ENCODE data around the gene FGF8.

The FGF8 gene

DNA sequence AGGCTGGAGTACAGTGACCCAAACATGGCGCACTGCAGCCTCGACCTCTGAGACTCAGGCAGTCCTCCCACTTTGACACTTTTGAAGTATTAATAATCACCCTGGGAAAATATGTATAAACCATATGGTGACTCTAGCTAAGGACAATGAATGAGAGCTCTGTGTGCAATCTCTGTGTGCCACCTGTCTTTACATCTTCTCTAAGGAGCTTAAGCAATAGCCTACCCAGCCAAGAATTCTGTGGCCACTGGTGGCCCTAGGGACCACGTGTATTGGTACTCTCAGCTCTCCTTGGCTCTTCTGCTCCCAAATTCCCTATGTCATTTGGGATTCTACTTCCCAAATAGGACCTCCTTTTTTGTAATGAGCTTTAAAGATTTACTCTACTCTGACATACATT, 23.7 kb downstream of the FGF8 start:
- no peak overlapping the region for H3K4me3 ChIP-seq (replicated peaks in 1 of 2; ENCODE audit: low read depth in 2 of 2, low read length in 2 of 2)
- TF ChIP-seq, protein P1, sequence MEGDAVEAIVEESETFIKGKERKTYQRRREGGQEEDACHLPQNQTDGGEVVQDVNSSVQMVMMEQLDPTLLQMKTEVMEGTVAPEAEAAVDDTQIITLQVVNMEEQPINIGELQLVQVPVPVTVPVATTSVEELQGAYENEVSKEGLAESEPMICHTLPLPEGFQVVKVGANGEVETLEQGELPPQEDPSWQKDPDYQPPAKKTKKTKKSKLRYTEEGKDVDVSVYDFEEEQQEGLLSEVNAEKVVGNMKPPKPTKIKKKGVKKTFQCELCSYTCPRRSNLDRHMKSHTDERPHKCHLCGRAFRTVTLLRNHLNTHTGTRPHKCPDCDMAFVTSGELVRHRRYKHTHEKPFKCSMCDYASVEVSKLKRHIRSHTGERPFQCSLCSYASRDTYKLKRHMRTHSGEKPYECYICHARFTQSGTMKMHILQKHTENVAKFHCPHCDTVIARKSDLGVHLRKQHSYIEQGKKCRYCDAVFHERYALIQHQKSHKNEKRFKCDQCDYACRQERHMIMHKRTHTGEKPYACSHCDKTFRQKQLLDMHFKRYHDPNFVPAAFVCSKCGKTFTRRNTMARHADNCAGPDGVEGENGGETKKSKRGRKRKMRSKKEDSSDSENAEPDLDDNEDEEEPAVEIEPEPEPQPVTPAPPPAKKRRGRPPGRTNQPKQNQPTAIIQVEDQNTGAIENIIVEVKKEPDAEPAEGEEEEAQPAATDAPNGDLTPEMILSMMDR (IDR thresholded peaks at IDR 0.05; ENCODE audit: low read depth, low read length): no peak
- DNase-seq (ENCODE audit: low read depth in 2 of 2): no peak

DNA sequence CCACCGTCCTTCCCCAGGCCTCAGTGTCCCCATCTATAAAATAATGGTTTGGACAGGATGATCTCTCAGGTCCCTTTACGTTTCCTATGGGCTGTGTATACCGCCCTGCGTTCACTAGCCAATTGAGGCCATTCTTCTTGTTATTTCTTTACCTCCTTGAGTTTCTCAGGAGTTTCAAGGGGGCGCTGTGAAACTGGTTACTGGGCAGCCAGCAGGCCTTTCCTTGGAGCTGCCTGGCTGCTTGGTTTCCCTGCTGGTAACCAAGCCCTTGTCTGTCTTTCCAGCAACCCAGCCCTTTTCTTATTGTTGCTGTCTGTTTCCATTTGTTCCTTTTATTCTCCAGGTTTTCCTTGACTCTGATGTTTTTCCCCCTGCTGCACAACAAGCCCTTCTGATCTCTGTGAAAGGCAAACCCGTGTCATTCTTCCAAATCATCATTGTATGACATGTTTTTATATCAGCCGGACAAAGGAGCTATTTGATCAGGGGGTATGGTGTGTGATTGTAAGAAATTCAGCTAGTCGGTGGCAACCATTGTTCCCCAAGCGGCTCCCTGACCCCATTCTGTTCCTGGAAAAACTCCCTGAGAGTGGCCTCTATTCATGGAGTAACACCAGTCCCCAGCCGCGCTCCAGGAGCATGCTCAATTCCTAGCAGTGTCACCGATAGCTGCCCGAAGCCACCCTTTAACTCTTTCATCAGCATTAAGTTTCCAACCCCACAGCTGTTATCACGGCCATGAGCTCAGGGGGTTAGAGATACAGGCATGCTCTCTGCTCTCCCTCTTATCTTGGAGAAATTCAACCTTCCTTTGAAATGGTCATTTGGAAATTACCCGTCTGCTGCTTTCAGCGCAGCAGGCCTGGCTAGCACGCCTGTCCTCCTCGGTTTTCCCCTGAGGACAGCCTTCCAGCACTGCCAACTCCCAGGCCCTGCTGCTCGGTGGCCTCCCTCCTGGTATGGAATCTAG, 26.6 kb downstream of the FGF8 start:
- H3K4me3 ChIP-seq (replicated peaks in 1 of 2; ENCODE audit: low read depth in 2 of 2, low read length in 2 of 2): no peak overlapping the region
- TF ChIP-seq, protein P1 (IDR thresholded peaks at IDR 0.05; ENCODE audit: low read depth, low read length): no peak
- DNase-seq (ENCODE audit: low read depth in 2 of 2): peak in 1 of 2 donors; percentile 6

DNA sequence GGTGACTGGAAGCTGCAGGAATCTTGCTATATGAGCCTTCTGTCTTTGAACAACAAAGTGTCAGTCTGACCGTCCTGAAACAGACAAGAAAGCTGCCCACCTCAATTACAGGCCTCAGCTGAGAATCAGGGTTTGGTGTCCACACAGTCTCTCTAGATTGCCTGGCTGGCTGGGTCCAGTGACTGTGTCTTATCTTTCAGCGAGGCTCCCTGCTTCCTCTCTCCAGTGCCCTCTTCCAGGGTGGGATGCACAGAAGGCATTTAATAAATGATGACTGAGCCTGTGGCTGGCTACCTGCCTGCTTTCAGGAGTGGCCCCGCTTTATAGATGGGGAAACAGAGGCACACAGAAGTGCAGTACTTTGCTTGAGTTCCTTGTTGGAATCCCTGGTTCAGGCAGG, 27.4 kb downstream of the FGF8 start:
- TF ChIP-seq, protein P1 (IDR thresholded peaks at IDR 0.05; ENCODE audit: low read depth, low read length): no peak
- H3K4me3 ChIP-seq (replicated peaks in 1 of 2; ENCODE audit: low read depth in 2 of 2, low read length in 2 of 2): no peak overlapping the region
- no peak for DNase-seq (ENCODE audit: low read depth in 2 of 2)

DNA sequence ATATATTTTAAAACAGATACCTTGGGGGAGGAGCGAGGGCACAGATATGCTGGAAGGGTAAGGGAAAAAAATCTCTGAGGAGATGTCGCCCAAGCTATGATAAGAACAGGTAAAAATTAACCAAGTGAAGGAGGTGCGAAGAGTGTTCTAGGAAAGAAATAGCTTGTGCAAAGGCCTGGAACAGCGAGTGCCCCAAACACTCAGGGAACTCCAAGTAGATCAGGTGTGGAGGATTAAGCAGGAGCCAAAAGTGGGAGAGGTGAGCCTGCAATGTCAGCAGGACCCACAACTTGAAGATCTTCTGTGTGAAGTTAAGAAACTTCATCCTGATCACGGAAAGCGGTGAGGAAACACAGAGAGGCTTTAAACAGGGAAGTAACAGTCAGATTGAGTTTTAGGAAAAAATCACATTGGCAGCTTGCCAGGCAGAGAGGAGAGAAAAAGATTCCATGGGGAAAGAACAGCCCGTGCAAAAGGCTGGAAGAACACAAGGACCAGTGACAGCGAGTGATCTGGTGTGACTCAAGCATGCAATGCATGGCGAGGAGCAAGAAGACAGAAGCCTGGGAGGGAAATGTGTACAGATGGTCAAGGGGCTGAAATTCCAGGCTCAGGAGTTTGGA, 30.7 kb downstream of the FGF8 start:
- H3K4me3 ChIP-seq (replicated peaks in 1 of 2; ENCODE audit: low read depth in 2 of 2, low read length in 2 of 2): no peak overlapping the region
- DNase-seq (ENCODE audit: low read depth in 2 of 2): no peak
- TF ChIP-seq, protein P1 (IDR thresholded peaks at IDR 0.05; ENCODE audit: low read depth, low read length): no peak

DNA sequence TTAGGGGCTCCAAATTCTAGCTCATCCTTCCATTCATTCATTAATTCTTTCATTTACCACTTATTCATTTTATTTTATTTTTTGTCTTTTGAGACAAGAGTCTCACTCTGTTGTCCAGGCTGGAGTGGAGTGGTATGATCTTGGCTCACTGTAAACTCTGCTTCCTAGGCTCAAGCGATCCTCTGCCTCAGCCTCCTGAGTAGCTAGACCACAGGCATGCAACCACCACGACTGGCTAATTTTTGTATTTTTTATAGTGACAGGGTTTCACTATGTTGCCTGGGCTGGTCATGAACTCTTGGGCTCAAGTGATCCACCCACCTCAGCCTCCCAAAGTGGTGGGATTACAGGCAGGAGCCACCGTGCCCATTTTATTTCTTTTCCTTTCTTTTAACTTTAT, 31.6 kb downstream of the FGF8 start:
- no peak overlapping the region for H3K4me3 ChIP-seq (replicated peaks in 1 of 2; ENCODE audit: low read depth in 2 of 2, low read length in 2 of 2)
- no peak for DNase-seq (ENCODE audit: low read depth in 2 of 2)
- TF ChIP-seq, protein P1 (IDR thresholded peaks at IDR 0.05; ENCODE audit: low read depth, low read length): no peak

DNA sequence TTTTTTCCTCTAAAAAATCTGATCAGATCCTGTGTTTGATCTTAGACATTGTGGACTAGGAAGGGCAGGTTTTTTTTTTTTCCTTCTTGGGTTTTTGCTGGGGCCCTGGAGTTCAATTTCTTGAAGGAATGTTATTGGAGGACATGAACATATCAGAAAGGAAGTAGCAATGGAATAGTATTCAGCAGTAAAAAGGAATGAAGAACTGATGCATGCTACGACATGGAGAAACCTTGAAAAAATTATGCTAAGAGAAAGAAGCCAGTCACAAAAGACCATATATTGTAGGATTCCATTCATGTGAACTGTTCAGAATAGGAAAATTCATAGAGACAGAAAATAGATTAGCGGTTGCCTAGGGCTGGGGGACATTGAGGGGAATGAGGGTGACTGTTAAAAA, 34.0 kb downstream of the FGF8 start:
- no peak for DNase-seq (ENCODE audit: low read depth in 2 of 2)
- TF ChIP-seq, protein P1 (IDR thresholded peaks at IDR 0.05; ENCODE audit: low read depth, low read length): no peak
- H3K4me3 ChIP-seq (replicated peaks in 1 of 2; ENCODE audit: low read depth in 2 of 2, low read length in 2 of 2): no peak overlapping the region
